ENCODE data around the gene PRDM11. TPM values are rescaled to one million over a fixed set of nuclear protein-coding genes. Genes with fewer than 3 reads are reported as not detected.

Gene PRDM11
- total RNA-seq, 2 experiments from 2014 or later, result 4.5 to 8.4 TPM

GRCh38 chr11:45180179-45180847 lies 33.9 kb downstream of the PRDM11 start:
- no peak overlapping the region for H3K27ac ChIP-seq (ENCODE audit: low read depth, low read length, poor library complexity, severe bottlenecking)
- no TSS peak for BruUV-seq (replicated peaks)
- intact Hi-C loops (cut with micrococcal nuclease; ENCODE audit: unreplicated experiment), result no loop called here
- no peaks in the 10 kb centered on the region for H3K79me2 ChIP-seq (ENCODE audit: insufficient read depth, low read depth, low read length)
- no peak for DNase-seq (ENCODE audit: low spot score)
- no peak overlapping the region for H2AFZ ChIP-seq (ENCODE audit: low read length)
- TF ChIP-seq, protein P1, sequence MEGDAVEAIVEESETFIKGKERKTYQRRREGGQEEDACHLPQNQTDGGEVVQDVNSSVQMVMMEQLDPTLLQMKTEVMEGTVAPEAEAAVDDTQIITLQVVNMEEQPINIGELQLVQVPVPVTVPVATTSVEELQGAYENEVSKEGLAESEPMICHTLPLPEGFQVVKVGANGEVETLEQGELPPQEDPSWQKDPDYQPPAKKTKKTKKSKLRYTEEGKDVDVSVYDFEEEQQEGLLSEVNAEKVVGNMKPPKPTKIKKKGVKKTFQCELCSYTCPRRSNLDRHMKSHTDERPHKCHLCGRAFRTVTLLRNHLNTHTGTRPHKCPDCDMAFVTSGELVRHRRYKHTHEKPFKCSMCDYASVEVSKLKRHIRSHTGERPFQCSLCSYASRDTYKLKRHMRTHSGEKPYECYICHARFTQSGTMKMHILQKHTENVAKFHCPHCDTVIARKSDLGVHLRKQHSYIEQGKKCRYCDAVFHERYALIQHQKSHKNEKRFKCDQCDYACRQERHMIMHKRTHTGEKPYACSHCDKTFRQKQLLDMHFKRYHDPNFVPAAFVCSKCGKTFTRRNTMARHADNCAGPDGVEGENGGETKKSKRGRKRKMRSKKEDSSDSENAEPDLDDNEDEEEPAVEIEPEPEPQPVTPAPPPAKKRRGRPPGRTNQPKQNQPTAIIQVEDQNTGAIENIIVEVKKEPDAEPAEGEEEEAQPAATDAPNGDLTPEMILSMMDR (conservative IDR thresholded peaks at IDR 0.05; ENCODE audit: low read length), result no peak
- TF ChIP-seq EZH2phosphoT487 (IDR thresholded peaks at IDR 0.05; ENCODE audit: borderline replicate concordance, low read depth, low read length), result no peak
- H3K9me3 ChIP-seq (ENCODE audit: low read length), result no peaks in the 10 kb centered on the region
- no peak overlapping the region for H3K4me2 ChIP-seq (ENCODE audit: low read length)
- H3K36me3 ChIP-seq (ENCODE audit: insufficient read depth, low read length), result no peaks in the 10 kb centered on the region
- no peak overlapping the region for H3K4me3 ChIP-seq (ENCODE audit: low read depth, low read length, poor library complexity, severe bottlenecking)
- POLR2A ChIA-PET, result no interaction called here
- CTCF ChIA-PET (ENCODE audit: unreplicated experiment), result no interaction called here
- peaks cover 4% of the 10 kb centered on the region for H3K4me1 ChIP-seq (ENCODE audit: insufficient read depth, low read length, poor library complexity, severe bottlenecking)
- no peaks in the 10 kb centered on the region for H3K9me2 ChIP-seq (ENCODE audit: insufficient read depth, low read length)
- no peaks in the 10 kb centered on the region; the same call in 1 of the 2 replicates for H4K20me1 ChIP-seq (ENCODE audit: insufficient read depth, low read length)

GRCh38 chr11:45180848-45181192 lies 34.4 kb downstream of the PRDM11 start:
- Histone ChIP-seq H3K9me3 (ENCODE audit: low read length) (no peaks in the 10 kb centered on the region), H4K20me1 (ENCODE audit: insufficient read depth, low read length) (no peaks in the 10 kb centered on the region; the same call in 1 of the 2 replicates), H3K4me1 (ENCODE audit: insufficient read depth, low read length, poor library complexity, severe bottlenecking) (peaks cover 4% of the 10 kb centered on the region), H3K79me2 (ENCODE audit: insufficient read depth, low read depth, low read length) (no peaks in the 10 kb centered on the region), H3K9me2 (ENCODE audit: insufficient read depth, low read length) (no peaks in the 10 kb centered on the region), H3K36me3 (ENCODE audit: insufficient read depth, low read length) (no peaks in the 10 kb centered on the region), H3K4me3 (ENCODE audit: low read depth, low read length, poor library complexity, severe bottlenecking) (no peak overlapping the region), H3K27ac (ENCODE audit: low read depth, low read length, poor library complexity, severe bottlenecking) (no peak overlapping the region), H3K4me2 (ENCODE audit: low read length) (no peak overlapping the region), H2AFZ (ENCODE audit: low read length) (no peak overlapping the region)
- ChIA-PET POLR2A (interaction anchor here (0.6 kb wide), 1 partner anchor 521 kb away, joined by 3 read pairs; no protein-coding TSS in a partner anchor), CTCF (ENCODE audit: unreplicated experiment) (no interaction called here)
- intact Hi-C loops (cut with micrococcal nuclease; ENCODE audit: unreplicated experiment), result no loop called here
- no TSS peak for BruUV-seq (replicated peaks)
- no peak for TF ChIP-seq EZH2phosphoT487 (IDR thresholded peaks at IDR 0.05; ENCODE audit: borderline replicate concordance, low read depth, low read length)
- TF ChIP-seq, protein P1 (conservative IDR thresholded peaks at IDR 0.05; ENCODE audit: low read length), result no peak
- DNase-seq (ENCODE audit: low spot score), result no peak

- Histone ChIP-seq H3K79me2 (ENCODE audit: insufficient read depth, low read depth, low read length) (no peaks in the 10 kb centered on the region), H3K4me3 (ENCODE audit: low read depth, low read length, poor library complexity, severe bottlenecking) (no peak overlapping the region)
- POLR2A ChIA-PET, result interaction anchor here (0.6 kb wide), 1 partner anchor 520 kb away, joined by 3 read pairs; no protein-coding TSS in a partner anchor
Measured at GRCh38 chr11:45181193-45181888, 34.9 kb downstream of the PRDM11 start.

More at GRCh38 chr11:45181193-45181888, 34.9 kb downstream of the PRDM11 start:
- no peak for DNase-seq (ENCODE audit: low spot score)
- Histone ChIP-seq H3K36me3 (ENCODE audit: insufficient read depth, low read length) (no peaks in the 10 kb centered on the region), H3K4me2 (ENCODE audit: low read length) (no peak overlapping the region), H2AFZ (ENCODE audit: low read length) (no peak overlapping the region), H3K9me2 (ENCODE audit: insufficient read depth, low read length) (no peaks in the 10 kb centered on the region), H3K9me3 (ENCODE audit: low read length) (no peaks in the 10 kb centered on the region), H3K4me1 (ENCODE audit: insufficient read depth, low read length, poor library complexity, severe bottlenecking) (peaks cover 4% of the 10 kb centered on the region), H4K20me1 (ENCODE audit: insufficient read depth, low read length) (no peaks in the 10 kb centered on the region; the same call in 1 of the 2 replicates), H3K27ac (ENCODE audit: low read depth, low read length, poor library complexity, severe bottlenecking) (no peak overlapping the region)
- CTCF ChIA-PET (ENCODE audit: unreplicated experiment), result no interaction called here
- TF ChIP-seq, protein P1 (conservative IDR thresholded peaks at IDR 0.05; ENCODE audit: low read length), result no peak
- no peak for TF ChIP-seq EZH2phosphoT487 (IDR thresholded peaks at IDR 0.05; ENCODE audit: borderline replicate concordance, low read depth, low read length)
- intact Hi-C loops (cut with micrococcal nuclease; ENCODE audit: unreplicated experiment), result no loop called here
- BruUV-seq (replicated peaks), result no TSS peak

Data from OCI-LY7 (cell line).